Measurements from ENCODE around the gene JPH3.
"Not testable (repeated sequence)": the region's sequence is repeated elsewhere in the genome, so short reads cannot be mapped to it uniquely, and the experiment has no call there.

The JPH3 gene

DNA sequence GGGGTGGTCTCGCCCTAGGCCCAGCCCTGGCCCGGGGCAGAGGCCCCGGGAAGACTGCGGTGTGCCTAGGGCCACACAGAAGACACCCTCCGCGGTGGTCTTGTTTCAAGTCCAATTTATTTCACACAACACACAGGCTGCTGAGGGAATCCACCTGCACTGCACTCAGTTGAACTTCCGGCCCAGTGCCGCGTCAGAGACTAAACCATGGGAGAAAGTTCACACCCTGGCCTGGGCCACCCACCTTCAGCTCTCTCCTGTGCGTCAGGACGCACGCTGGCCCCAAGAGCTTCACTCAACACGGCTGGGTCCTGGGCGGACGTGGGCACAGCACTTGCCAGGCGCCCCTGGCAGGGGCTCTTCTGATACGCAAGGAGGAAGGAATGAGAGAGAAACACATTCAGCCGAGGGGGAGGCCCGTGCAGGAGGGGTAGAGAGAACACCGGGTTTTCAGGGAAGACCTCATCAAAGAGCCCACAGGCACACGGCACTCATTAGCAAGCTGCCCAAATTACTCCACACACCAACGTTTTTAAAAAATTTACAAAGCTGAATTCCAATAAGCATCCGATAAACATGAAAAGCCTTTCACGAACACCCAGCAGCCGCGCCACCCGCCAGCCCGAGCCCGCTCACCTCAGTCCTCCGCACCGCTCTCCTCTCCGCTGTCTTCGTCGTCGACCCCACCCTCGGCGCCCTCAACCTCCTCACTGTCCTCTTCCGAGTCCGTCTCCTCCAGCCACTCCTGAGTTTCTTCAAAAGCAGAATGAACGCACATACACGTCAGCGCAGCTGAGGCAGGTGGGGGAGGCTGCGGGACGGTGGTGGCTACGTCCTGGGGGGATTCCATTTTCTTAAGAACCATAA is 105.6 kb downstream of the JPH3 start:
- FAIRE-seq, result no peak
- DNase-seq (ENCODE audit: insufficient read length, low spot score), result no peak

DNA sequence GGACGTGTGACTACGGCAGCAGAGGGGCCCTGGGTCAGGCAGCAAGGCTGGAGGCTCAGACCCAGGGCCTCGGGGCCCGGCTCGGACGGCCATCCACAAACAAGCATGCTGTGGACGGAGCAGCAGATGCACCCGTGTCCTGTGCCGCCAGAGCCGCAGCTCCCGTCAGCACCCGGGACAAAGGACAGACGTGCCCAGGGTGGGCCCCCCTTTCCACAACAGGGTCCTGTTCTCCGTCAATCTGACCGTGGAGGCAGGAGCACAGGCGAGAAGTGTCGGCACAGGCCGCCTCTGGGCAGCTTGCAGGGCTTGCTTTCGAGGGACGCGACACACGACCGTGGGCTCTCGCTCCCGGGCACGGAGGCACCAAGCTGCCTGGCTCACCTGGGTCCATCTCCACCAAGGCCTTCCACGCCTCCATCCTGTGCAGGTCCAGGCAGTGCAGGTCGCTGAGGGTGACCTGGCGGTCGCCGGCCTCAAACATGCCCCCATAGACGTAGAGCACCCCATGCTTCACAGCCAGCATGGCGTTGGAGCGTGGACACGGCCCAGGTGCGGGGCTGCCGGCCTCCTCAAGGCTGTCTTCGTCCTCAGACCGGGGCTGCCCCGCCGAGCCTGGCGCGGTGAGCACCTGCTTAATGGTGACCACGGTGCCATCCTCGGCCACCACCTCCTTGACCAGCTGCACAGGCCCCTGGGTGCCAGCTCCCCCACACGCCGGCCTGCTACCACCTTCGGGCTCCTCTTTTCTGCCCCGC is 106.8 kb downstream of the JPH3 start:
- DNase-seq (ENCODE audit: insufficient read length, low spot score) (no peak), FAIRE-seq (no peak)

DNA sequence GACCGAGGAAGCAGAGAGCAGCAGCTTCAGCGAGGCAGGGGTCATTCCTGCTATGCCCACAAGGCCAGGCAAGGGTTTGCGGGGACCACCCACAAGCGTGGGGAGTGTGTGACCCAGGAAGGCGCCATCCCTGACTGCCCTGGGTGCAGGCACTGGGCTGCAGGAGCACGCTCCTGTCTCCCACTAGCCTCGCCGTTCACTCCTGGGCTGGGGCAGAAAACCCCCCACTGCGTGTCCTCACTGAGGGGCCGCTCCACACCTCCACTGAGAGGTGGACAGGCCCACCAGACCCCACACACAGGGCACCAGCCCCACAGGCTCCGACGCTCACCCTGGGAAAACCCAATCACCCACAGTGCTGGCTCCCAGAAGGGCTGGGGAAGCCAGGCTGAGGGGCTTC is 107.4 kb downstream of the JPH3 start:
- DNase-seq (ENCODE audit: insufficient read length, low spot score) (no peak), FAIRE-seq (no peak)

DNA sequence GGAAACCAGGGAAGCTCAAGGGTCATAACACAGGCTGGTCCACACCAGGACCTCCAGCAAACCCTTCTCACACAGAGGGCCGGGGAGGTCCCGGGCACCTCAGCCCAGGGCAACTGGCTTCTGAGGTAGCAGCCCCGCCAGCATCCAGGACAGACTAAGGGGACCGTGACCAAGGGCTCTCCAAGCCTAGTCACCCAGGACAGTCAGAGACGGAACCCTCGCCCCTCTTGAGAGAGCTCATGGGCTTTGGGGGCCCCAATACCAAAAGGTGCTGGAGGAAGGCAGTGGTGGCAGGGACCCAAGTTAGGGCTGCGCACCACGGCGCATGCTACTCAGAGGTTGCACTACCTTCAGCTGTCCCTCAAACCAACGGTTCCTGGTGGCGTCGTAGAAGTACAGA is 108.6 kb downstream of the JPH3 start:
- FAIRE-seq (no peak), DNase-seq (ENCODE audit: insufficient read length, low spot score) (no peak)

DNA sequence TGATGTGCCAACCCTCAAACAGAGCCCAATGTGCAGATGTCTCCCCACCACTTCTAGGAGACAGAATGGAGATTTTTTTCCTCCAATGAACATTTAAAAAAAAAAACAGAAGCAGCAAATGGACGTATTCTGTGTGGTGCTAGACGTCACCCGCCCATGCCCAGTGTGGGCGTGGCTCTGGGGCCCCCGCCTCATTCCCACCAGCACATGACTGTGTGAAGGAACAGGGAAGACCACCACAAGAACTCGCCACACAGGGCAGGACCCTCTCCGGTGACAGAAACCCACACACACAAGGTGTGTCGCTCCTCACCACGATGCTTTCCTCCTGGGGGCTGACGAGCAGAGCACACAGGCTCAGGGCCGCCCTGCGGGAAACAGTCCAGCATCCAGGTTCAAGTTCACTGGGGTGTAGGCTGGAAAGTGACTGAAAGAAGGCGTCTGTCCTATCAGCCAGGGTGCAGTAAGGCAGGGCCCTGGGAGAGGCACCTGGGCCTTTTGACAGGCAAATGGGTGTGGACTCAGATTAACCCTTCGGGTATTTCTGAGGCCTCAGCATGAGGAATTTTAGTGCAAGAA is 110.0 kb downstream of the JPH3 start:
- DNase-seq (ENCODE audit: insufficient read length, low spot score) (no peak), FAIRE-seq (no peak)

DNA sequence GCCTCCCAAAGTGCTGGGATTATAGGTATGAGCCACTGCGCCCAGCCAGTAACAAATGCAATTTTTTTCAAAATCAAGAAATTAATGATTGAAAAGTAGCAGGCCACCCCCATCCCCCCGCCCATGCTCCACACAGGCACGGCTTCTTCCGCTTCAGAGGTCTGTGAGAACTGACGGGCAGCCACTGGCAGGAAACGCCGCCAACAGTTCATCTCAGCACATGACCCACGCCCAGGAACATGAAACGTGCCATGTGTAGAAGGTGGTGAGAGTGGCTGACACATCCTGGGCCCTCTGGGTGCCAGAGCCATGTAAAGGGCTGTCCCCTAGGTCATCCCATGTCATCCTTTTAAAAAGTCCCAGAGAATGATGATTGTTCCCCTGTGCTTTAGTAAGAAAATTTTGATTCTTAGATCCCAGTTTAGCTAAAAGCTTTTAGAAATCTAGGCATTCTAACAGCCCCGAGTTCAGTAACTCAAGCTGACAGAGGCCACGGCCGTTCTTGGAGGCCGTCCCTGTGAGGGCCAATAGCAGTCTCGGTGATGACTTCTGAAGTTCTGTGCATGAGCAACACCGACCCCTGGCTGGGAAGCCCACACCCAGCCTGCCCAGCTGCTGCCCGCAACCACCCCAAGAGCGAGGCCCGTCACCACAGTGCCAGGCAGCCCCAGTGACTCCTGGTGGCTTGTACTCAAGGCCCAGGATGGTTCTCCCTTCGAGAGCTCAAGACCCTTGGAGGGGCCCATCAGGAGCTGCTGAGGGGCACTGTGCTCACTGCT is 111.3 kb downstream of the JPH3 start:
- FAIRE-seq (no peak), DNase-seq (ENCODE audit: insufficient read length, low spot score) (no peak)

DNA sequence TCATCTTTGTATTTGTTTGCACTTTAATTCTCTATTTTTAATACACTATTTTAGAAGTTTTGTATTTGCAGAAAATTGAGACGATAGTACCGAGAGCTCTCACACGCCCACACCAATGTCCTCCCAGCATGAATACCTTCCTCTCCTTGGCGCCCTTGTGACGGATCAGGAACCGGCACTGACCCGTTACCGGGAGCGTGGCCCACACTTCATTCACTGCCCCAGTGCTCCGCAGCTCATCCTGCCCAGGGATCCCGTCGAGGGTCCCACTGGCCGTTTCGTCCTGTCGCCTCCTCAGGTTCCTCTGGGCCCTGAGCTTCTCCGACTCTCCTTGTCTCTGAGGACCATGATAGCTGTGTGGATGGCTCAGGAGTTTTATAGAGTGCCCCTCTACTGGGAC is 112.9 kb downstream of the JPH3 start:
- DNase-seq (ENCODE audit: insufficient read length, low spot score), result no peak
- no peak for FAIRE-seq

DNA sequence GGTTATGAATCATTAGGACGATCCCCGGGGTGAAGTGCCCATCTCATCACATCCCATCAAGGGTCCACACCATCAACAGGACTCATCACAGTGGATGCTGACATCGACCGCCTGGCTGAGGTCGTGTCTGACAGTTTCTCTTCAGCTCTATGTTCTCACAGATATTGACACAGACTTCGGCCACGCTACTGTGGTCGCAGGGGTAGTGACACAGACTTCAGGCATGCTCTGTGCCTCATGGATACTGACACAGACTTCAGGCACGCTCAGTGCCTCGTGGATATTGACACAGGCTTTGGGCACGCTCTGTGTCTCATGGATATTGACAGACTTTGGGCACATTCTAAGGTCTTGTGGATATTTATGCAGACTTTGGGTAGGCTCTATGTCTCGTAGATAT is 113.3 kb downstream of the JPH3 start:
- no peak for FAIRE-seq
- DNase-seq (ENCODE audit: insufficient read length, low spot score), result no peak

DNA sequence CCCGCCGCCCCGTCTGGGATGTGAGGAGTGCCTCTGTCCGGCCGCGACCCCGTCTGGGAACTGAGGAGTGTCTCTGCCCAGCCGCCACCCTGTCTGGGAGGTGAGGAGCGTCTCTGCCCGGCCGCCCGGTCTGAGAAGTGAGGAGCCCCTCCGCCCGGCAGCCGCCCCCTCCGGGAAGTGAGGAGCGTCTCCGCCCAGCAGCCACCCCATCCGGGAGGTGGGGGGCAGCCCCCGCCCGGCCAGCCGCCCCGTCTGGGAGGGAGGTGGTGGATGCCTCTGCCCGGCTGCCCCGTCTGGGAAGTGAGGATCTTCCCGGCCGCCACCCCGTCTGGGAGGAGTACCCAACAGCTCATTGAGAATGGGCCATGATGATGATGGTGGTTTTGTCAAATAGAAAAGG is 116.5 kb downstream of the JPH3 start:
- FAIRE-seq; DNase-seq (ENCODE audit: insufficient read length, low spot score): not testable (repeated sequence)

DNA sequence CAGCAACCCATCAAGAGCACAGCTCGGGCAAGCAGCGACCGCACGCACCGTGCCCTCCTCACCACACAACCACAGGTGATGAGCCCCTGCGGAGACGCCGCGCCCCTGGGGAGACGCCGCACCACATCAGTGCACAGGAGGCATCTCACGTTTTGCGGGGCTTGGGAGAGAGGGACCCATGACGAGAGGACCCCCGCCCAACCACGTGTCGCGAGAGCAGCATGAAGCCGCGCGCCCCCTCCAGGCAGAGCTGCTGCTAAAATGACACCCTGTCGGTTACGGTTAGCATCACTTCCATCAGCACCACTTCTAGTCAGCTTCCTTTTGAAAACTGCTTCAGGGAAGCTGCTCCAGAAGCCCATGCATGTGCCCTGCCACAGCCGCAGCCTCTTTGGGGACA is 118.1 kb downstream of the JPH3 start:
- DNase-seq (ENCODE audit: insufficient read length, low spot score) (no peak), FAIRE-seq (no peak)

DNA sequence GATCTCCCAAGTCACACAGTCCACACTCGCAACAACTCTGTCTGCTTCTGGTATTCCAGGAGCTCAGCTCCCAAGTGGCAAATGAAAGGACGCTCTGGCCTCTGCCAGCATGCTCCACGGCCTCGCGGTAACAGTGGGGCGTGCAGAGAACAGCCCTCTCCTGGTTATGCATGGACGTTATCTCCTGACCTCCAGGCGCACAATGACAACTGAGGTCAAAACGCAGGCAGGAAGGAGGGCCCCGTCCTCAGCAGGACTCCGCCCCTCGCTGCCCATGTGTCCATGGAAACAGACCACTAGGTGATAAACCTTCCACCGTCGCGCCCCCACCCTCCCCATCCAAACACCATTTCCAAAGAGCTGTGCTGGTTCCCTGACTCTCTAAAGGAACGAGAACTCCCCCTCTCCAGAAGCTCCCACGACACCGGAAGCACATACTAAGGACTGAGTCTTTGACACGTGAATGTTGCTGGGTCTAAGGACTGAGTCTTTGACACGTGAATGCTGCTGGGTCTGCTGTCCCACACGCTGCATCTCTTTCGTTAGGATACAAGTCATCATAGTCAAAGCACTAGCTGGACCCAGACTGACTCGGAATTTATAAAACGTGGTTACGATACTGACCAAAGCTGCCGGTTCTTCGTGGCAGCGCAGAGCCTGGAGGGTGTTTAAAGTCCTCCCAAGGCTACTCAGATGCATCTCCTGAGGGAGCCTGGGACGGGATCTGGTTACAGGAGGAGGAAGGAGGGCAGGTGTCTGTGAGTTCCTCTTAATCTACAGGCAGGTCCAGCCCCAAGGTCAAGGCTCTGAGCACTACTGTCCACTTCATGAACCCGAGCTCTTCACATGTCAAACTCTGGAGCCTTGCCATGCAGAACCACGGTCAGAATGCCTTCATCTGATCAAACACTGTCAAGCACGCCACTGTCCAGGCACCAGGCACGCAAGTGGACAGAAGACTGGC is 119.6 kb downstream of the JPH3 start:
- no peak for DNase-seq (ENCODE audit: insufficient read length, low spot score)
- FAIRE-seq, result no peak

DNA sequence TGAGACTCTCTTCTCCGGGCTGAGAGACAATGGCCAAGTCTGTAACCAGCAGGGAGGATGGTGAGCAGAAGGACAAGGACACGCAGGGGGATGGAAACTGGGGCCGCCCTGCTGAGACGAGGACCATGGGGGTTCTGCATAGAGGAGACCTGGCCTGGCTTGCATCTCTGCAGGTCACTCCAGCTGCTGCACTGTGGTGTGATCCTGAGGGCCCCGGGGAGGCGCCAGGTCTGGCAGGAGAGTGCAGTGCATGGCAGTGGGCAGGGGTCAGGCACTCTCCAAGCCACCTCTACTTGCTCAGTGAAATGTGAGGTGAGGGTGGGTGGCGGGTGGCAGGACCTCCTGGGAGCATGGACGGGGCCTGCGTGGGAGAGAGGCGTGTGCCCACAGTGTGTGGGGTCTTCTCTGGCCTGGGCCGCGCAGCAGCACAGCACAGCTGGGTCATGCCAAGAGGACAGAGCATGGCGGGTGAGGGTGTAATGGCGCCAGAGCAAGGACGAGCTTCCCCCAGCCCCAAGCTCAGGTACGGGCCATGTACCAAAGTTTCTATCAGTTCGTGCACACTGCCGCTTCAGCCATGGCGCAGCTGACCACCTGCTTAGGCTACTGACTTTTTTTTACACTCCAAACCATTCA is 120.4 kb downstream of the JPH3 start:
- no peak for DNase-seq (ENCODE audit: insufficient read length, low spot score)
- FAIRE-seq, result no peak

DNA sequence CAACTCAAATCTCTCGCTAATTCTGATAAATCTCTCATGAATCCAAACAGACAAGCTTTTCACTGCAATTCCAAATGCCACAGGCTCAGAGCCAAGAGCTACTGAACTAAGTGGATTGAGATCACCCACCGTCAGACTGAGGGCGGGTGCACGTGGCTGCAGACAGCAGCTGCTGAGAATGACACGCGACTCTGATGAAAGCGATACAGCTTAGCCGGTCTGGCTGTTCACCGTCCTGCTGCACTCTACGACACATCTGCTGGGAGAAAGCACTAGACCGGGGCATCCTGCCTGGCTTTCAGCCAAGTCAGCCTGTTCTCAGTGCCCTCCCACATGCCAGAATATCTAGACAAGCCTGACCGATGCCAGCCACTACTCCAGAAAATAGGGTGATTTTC is 120.9 kb downstream of the JPH3 start:
- FAIRE-seq, result peak; percentile 64
- DNase-seq (ENCODE audit: insufficient read length, low spot score), result peak; percentile 70

DNA sequence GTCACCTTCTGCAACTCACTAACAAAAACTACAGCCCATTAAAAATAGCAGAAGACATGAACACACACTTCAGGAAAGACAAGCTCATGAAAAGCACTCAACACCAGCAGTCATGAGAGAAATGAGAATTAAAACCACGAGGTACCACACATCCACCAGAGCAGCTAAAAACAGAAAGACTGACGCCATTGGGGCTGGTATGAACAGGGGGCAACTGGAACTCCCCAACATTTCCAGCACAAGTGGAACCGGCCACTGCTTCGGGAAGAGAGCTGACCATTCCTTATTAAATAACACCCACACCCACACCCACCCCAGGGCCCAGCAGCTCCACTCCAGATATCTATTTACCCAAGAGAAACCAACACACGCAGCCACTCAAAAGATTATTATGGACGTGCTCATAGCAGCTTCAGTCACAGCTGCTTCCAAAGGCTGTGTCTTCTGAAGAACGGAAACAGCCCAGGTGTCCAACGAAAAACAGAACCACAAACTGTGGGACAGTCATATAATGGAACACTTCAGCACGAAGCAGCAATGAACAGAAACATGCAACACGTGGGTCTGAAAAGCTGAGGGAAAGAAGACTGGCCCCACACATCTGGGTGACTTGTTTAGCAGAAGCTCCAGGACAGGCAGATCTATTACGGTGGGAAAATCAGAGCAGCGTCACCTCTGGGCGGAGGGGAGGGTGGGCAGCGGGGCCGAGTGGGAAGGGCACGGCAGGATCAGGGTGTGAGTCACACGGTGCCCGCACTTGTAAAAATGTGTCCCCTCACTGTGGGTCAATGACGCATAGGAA is 122.4 kb downstream of the JPH3 start:
- DNase-seq (ENCODE audit: insufficient read length, low spot score) (no peak), FAIRE-seq (peak; percentile 63)

DNA sequence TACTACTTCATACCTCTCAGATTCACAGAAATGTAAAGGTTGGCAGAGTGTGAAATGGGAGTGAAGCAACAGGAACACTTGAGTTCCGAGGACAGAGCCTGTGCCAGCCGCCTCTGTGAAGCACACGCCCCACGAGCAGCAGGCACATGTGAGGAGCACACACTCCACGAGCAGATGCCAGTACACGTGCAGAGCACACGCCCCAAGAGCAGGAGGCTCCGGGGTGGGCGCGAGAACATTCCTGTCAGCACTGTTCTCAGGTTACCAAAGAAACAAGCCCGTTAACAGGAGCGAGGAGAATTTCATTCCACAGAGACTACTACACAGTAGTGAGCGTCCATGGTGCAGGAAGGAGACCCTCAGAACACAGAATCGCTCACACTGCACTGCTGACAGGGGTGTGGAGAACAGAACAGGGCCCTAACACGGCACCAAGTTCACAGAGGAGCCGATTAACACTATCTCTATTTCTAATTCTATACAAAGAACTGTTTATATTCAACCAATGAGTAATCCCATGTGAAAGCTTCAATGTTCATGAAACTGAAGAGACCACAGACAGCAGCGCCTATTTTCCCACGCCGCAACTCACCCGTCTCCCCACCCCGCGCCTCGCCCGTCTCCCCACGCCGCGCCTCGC is 123.4 kb downstream of the JPH3 start:
- FAIRE-seq (no peak), DNase-seq (ENCODE audit: insufficient read length, low spot score) (no peak)

DNA sequence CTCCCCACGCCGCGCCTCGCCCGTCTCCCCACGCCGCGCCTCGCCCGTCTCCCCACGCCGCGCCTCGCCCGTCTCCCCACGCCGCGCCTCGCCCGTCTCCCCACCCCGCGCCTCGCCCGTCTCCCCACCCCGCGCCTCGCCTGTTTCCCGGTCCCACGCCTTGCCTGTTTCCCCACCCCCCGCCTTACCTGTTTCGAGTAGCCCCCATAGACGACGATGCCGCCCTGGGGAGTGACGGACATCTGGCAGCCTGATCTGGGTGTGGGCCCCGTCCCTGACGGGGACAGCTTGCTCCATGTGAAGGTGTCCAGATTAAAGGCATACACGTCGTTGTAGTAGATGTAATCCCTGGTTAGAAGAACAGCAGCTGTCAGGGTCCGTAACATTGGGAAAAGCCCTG is 124.3 kb downstream of the JPH3 start:
- FAIRE-seq; DNase-seq (ENCODE audit: insufficient read length, low spot score): not testable (repeated sequence)

DNA sequence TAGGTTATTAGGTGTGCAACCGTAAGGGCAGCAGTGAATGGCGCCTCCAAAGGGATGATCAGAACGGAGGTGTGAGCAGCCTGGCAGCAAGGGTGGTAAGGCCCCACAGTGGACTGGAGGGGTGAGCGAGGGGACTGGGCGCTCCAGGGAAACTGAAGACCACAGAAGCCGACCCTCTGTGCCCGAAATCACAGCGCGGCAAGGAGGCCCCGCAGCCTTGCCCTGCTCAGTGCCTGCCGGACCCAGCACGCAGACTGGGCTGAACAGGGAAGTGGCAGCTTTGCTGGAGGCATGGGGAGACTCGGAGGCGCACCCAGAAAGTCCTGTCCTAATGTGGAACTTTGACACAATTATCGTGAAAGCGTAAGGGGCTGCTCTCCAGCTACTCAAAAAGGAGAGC is 125.0 kb downstream of the JPH3 start:
- DNase-seq (ENCODE audit: insufficient read length, low spot score) (no peak), FAIRE-seq (no peak)

DNA sequence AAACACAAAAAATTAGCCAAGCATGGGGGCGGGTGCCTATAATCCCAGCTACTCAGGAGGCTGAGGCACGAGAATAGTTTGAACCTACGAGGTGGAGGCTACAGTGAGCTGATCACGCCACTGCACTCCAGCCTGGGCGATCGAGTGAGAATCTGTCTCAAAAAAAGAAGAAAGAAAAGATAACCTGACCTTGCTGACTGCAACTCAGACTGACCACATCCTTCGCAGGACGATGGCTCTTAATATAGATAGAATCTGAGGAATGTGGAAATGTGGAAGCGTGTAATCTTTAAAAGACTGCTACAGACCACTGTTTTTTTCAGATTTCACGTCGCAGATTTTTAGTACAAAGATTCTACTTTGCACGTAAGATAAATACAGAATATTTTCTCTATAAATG is 125.7 kb downstream of the JPH3 start:
- no peak for DNase-seq (ENCODE audit: insufficient read length, low spot score)
- no peak for FAIRE-seq
